GM10847 (cell line): ENCODE results near the gene MITF.

ENCODE experiments used
- POLR2A ChIP-seq: IDR thresholded peaks from 2 replicates; pipeline ENCODE4 v1.6.1; 2011; ENCODE audit not compliant: insufficient read length; ENCODE audit errors: extremely low read depth

Gene MITF

DNA sequence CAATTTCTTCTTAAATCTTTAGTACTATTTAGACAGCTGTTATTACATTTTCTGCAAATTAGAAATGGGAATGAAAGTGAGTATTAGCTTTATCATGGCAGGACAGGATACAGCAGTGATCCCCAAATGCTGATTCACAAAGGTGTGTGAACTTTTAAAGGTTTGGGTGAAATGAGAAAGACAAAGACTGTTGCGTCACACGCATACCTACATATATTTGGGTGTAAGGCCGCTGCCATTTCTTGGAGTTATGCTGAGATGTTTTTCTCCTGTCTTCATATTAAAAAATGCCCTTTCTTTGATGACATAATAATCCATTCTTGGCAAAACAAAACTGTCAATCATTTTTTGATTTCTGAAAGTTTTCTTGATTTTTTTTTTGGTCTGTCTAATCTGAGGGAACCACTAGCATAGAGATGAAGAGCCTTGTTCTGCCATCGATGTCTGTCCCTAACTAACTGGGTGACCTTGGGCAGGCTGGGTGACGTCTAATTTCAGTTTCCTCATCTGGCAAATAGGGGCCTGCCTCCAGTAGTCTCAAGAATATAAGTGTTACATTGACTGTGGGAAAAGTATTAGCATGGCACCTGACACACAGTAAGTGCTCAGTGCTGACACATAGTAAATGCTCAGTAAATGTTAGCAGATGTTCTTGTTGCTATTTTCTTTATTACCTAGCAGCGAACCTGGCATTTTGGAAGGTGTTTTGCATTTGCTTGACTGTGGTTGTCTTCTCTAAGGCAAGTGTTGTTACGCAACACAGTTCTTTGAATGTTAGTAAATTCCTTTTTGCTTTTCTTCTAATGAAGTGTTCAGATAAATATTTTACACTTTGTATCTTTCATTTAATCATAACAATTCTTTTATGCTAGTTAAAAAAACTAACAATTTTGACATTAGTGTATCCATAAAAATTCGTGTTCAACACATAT is 5.0 kb downstream of the MITF start:
- TF ChIP-seq POLR2A: no peak

DNA sequence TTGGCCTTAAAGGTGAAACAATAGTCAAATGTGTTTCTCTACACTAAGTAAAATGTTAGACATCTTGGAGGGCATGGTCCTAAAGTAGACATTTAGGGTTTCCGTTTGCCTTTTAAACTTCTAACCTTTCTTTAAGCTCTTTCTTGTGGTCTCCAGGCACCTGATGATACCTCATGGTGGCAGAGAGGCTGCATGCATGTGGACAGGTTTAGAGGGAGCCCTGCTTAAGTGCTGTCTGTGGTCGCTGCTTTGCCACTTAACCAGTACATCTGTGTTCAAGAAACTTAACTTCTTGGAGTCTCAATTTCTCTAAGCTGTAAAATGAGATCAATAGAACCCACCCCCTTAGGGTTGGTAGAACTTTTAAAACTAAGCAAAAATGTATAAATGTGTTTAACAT is 6.2 kb downstream of the MITF start:
- no peak for TF ChIP-seq POLR2A

GRCh38 chr3:69746119-69746518 is 6.9 kb downstream of the MITF start:
- no peak for TF ChIP-seq POLR2A

- TF ChIP-seq POLR2A: no peak
Measured at GRCh38 chr3:69747511-69748258, 8.4 kb downstream of the MITF start.

- TF ChIP-seq POLR2A: no peak
Measured at GRCh38 chr3:69748503-69748902, 9.2 kb downstream of the MITF start.

- no peak for TF ChIP-seq POLR2A
Measured at GRCh38 chr3:69749461-69749860, 10.2 kb downstream of the MITF start.

GRCh38 chr3:69750549-69750948 is 11.3 kb downstream of the MITF start:
- no peak for TF ChIP-seq POLR2A

DNA sequence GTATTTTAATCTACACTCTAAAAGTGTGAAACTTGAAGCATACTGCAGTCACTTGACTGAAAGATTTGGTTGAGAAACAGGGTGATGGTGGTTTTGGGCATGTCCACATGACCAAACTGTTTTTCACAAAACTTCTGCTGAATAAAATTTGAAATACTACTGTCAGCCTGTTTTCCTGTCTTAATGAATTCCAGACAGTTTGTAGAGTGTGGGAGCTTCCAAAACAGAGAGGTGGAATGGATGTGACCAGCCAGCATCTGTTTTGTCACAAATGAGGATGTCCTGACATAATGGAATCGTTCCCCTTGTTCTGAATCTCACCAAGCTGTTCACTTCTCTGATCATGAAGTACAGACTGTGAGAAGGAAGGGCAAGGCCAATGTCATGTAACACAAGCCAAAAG is 11.8 kb downstream of the MITF start:
- no peak for TF ChIP-seq POLR2A

DNA sequence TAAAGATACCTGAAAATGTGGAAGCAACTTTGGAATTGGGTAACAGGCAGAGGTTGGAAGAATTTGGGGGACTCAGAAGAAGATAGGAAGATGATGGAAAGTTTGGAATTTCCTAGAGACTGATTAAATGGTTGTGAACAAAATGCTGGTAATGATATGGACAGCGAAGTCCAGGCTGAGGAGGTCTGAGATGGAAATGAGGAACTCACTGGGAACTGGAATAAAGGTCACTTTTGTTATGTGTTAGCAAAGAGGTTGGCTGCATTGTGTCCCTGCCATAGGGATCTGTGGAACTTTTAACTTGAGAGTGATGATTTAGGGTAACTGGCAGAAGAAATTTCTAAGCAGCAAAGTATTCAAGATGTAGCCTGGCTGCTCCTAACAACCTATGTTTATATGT is 13.0 kb downstream of the MITF start:
- no peak for TF ChIP-seq POLR2A

- TF ChIP-seq POLR2A: no peak
Measured at GRCh38 chr3:69753179-69753775, 14.0 kb downstream of the MITF start.

DNA sequence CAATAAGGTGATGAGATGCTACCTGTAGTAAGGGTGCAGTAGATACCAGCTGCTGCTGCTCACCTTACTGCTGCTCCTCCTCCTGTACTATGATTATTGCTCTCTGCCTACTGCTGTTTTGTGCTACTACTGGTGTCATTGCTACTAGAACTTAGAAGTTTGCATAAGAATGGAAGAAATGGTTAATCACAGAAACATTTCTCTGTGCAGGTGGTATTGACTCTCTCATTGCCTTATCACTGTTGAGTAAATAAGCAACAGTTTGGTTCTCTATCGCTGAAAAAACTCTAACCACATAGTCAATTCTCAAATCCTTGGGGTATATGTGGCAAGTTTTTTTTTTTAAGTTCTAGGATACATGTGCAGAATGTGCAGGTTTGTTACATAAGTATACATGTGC is 16.5 kb downstream of the MITF start:
- no peak for TF ChIP-seq POLR2A

DNA sequence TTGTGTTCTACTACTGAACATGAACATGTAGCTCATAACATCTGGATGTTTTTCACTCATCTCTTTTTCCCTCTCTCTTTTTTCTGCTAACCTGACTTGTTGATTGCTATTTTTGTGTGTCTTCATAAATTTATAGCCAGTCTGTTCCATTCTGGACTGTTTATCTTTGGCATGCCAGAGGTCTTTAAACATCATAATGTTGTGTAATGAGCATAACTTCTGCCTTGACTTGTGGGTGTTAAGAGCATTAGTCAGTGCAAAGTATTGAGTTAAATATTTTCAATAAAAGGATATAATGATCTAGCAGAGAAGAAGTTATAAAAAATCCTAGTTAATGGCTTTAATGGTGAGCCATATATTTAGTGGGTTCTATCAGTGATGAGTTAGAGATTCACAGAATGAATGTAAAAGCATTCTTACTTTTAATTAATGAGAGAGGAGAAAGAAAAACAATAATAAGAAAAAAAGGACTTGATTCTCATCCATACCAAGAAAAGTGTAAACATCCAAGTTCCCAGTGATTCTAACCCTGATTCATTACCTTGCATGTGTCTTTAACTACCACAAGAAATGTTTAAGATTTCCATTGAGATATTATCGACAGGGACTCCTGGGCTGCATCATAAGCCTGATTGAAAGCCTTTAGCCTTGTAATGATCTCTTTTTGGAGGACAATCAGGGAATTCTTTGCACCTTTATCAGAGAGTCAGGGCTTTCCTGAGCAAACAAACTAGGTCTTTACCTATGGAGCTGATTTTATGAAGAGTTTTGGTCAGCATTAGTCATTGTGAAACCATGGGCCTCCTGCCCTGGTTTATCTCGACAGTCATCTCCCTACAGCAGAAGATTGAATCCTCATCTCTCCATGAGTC is 22.9 kb downstream of the MITF start:
- TF ChIP-seq POLR2A: no peak

- TF ChIP-seq POLR2A: no peak
Measured at GRCh38 chr3:69762768-69763229, 23.5 kb downstream of the MITF start.

GRCh38 chr3:69763458-69763857 is 24.2 kb downstream of the MITF start:
- TF ChIP-seq POLR2A: no peak
